Mucosa of rectum (tissue), 2 donors: ENCODE data around the gene RIOX2.

Source experiments
- H3K27ac ChIP-seq, 2 donors: one replicate each; pipeline ENCODE4 v1.7.0; 2013; ENCODE audit warnings: inconsistent platforms in 2 of 2, low read depth in 2 of 2, low read length in 2 of 2
- H3K27me3 ChIP-seq, 2 donors: one replicate each; pipeline ENCODE4 v1.7.0; 2013; ENCODE audit warnings: low read length in 2 of 2; ENCODE audit not compliant: control insufficient read depth in 2 of 2, insufficient read depth in 2 of 2
- H3K36me3 ChIP-seq, 2 donors: one replicate each; pipeline ENCODE4 v1.7.0; 2013; ENCODE audit warnings: low read length in 2 of 2; ENCODE audit not compliant: control insufficient read depth in 2 of 2, insufficient read depth in 2 of 2
- H3K4me1 ChIP-seq, 2 donors: one replicate each; pipeline ENCODE4 v1.7.0; 2013; ENCODE audit warnings: low read length in 2 of 2, mild to moderate bottlenecking in 1 of 2; ENCODE audit not compliant: control insufficient read depth in 2 of 2, insufficient read depth in 2 of 2
- H3K4me3 ChIP-seq, 2 donors: one replicate each; pipeline ENCODE4 v1.7.0; 2013; ENCODE audit warnings: low read length in 2 of 2
- H3K9ac ChIP-seq, 2 donors: one replicate each; pipeline ENCODE4 v1.7.0; 2013; ENCODE audit warnings: low read length in 2 of 2, low read depth in 1 of 2, mild to moderate bottlenecking in 1 of 2
- H3K9me3 ChIP-seq, 2 donors: one replicate each; pipeline ENCODE4 v1.7.0; 2013; ENCODE audit warnings: low read length in 2 of 2; ENCODE audit not compliant: control insufficient read depth in 2 of 2
- donor health status: healthy.
- donor health status: Normal muscosa, but diverticular disease.

The RIOX2 gene

DNA sequence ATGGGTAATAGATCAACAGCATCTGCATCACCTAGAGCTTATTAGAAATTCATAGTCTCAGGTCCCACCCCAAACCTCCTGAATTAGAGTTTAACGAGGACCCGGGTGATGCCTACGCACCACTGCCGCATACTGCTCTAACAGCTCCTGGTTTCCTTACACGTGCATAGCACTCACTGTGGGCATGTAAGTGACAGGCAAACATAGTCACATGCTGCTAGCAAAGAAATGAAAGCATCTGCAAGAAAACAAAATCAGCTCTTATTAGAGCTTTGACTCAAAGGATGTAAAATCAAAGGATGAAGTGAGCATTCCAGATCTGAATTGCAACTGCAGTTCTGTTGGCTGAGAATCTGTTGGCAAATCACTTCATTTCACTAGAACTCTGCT lies 19.1 kb upstream of the RIOX2 start:
- Histone ChIP-seq H3K4me3 (no peak overlapping the region), H3K27ac (no peak overlapping the region), H3K27me3 (no peaks in the 10 kb centered on the region), H3K9me3 (no peaks in the 10 kb centered on the region), H3K9ac (no peak overlapping the region), H3K36me3 (no peaks in the 10 kb centered on the region), H3K4me1 (no peaks in the 10 kb centered on the region)

- H3K4me3 ChIP-seq, result no peak overlapping the region
- no peaks in the 10 kb centered on the region for H3K36me3 ChIP-seq
- H3K27ac ChIP-seq, result no peak overlapping the region
- no peak overlapping the region for H3K9ac ChIP-seq
- H3K4me1 ChIP-seq, result no peaks in the 10 kb centered on the region
- no peaks in the 10 kb centered on the region for H3K9me3 ChIP-seq
- no peaks in the 10 kb centered on the region for H3K27me3 ChIP-seq
These were observed 18.5 kb upstream of the RIOX2 start for GRCh38 chr3:97990624-97991292.

DNA sequence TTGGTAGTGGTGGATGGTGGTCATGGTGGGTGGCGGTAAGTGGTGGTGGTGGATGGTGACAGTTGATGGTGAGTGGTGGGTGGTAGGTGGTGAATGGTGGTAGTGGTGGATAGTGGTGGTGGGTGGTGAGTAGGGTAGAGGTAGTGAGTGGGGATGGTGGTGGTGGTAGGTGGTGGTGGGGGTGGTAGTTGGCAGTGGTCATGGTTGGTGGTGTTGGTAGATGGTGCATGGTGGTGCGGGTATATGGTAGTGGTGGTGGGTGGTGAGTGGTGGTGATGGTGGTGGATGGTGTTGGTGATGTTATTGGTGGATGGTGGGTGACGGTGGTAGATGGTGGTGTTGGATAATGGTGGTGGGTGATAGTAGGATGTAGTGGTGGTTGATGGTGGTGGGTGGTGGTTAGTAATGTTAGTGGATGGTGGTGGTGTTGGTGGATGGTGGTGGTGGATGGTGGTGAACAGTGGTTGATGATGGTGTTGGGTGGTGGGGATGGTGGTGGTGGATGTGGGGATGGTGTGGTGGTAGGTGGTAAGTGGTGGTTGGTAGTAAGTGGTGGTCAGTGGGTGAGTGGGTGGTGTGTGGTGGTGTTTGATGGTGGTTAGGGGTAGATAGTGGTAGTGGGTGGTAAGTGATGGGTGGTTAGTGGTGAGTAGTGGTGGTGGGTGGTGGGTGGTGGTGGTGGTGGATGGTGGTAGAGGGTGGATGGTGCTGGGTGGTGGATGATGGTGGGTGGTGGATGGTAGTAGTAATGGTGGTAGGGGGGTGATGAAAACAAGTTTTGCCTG lies 16.7 kb upstream of the RIOX2 start:
- H3K4me3 ChIP-seq, result no peak overlapping the region
- no peak overlapping the region for H3K27ac ChIP-seq
- H3K27me3 ChIP-seq, result no peaks in the 10 kb centered on the region
- no peak overlapping the region for H3K9ac ChIP-seq
- H3K4me1 ChIP-seq, result no peaks in the 10 kb centered on the region
- H3K9me3 ChIP-seq, result no peaks in the 10 kb centered on the region
- H3K36me3 ChIP-seq, result no peaks in the 10 kb centered on the region

GRCh38 chr3:97987306-97987705 lies 15.1 kb upstream of the RIOX2 start:
- Histone ChIP-seq H3K27ac (no peak overlapping the region), H3K9ac (no peak overlapping the region)

DNA sequence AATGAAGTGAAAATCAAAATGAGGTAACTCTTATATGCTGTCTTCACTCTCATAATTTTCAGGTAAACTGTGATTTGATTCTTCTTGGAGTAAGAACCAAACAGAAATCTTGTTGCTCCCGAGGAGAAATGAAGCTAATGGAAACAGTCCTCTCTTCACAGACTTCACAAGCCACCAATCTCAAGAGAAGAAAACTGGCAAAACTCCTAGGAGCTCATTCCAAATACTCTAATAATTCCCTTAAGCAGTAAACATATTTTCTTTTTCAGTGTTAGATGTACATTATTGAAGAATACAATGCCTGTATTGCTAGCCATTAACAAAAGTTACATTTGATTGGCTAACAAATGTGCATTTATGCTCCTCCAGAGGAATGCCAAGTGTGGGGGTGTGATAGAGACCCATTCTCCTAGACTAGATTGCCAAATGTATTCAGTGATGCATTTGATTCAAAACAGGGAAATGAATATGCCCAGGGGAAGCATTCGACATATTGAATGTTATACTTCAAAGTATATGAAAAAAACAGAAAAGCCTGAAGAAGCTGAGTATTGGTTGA lies 11.8 kb upstream of the RIOX2 start:
- H3K4me1 ChIP-seq, result no peaks in the 10 kb centered on the region
- no peaks in the 10 kb centered on the region for H3K36me3 ChIP-seq
- no peak overlapping the region for H3K9ac ChIP-seq
- H3K27me3 ChIP-seq, result no peaks in the 10 kb centered on the region
- H3K9me3 ChIP-seq, result no peaks in the 10 kb centered on the region
- H3K4me3 ChIP-seq, result no peak overlapping the region
- no peak overlapping the region for H3K27ac ChIP-seq

More at GRCh38 chr3:97987306-97987705, 15.1 kb upstream of the RIOX2 start:
- H3K9me3 ChIP-seq, result no peaks in the 10 kb centered on the region
- no peaks in the 10 kb centered on the region for H3K36me3 ChIP-seq
- no peaks in the 10 kb centered on the region for H3K4me1 ChIP-seq
- H3K27me3 ChIP-seq, result no peaks in the 10 kb centered on the region
- no peak overlapping the region for H3K4me3 ChIP-seq

GRCh38 chr3:97981886-97982285 lies 9.7 kb upstream of the RIOX2 start:
- no peaks in the 10 kb centered on the region for H3K27me3 ChIP-seq
- no peaks in the 10 kb centered on the region for H3K4me1 ChIP-seq
- H3K27ac ChIP-seq, result no peak overlapping the region
- H3K9ac ChIP-seq, result no peak overlapping the region
- H3K4me3 ChIP-seq, result no peak overlapping the region
- no peaks in the 10 kb centered on the region for H3K9me3 ChIP-seq
- H3K36me3 ChIP-seq, result no peaks in the 10 kb centered on the region

GRCh38 chr3:97979610-97980009 lies 7.4 kb upstream of the RIOX2 start:
- H3K4me1 ChIP-seq, result no peaks in the 10 kb centered on the region
- no peak overlapping the region for H3K4me3 ChIP-seq
- no peaks in the 10 kb centered on the region for H3K27me3 ChIP-seq
- H3K36me3 ChIP-seq, result no peaks in the 10 kb centered on the region
- no peak overlapping the region for H3K27ac ChIP-seq
- H3K9ac ChIP-seq, result no peak overlapping the region
- no peaks in the 10 kb centered on the region for H3K9me3 ChIP-seq

GRCh38 chr3:97975466-97975865 lies 3.2 kb upstream of the RIOX2 start:
- H3K27me3 ChIP-seq, result no peaks in the 10 kb centered on the region
- no peaks in the 10 kb centered on the region for H3K36me3 ChIP-seq
- no peak overlapping the region for H3K27ac ChIP-seq
- H3K9me3 ChIP-seq, result no peaks in the 10 kb centered on the region
- no peak overlapping the region for H3K4me3 ChIP-seq
- H3K4me1 ChIP-seq, result peaks cover 9 to 10% of the 10 kb centered on the region in 2 donors
- H3K9ac ChIP-seq, result no peak overlapping the region

- Histone ChIP-seq H3K27ac (no peak overlapping the region), H3K9me3 (no peaks in the 10 kb centered on the region), H3K4me3 (no peak overlapping the region), H3K9ac (no peak overlapping the region), H3K27me3 (no peaks in the 10 kb centered on the region), H3K4me1 (peaks cover 9 to 10% of the 10 kb centered on the region in 2 donors), H3K36me3 (no peaks in the 10 kb centered on the region)
These were observed 2.8 kb upstream of the RIOX2 start for GRCh38 chr3:97974996-97975395.

DNA sequence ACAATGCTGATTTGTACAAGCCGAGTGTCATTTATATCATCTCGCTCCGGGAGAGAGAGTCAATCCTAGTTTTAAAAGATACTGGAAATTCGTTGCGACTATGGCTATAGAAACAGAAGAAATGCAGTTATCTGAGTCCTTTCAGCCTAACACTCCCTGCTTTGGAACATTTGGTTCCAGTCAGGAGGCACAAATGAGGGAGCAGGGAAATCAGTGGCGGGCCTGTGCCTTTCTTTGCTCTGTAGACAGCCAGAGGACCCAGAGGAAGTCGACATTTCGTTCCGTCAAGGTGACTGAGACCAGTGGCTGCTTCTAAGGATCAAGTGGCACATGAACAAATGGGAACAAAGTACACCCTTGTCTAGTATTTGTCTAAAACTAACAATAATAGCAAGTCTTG lies 745 bp upstream of the RIOX2 start:
- peak overlapping the region; percentile 68 to 76 for H3K4me3 ChIP-seq
- H3K27ac ChIP-seq, result no peak overlapping the region

More for the DNA sequence above, 745 bp upstream of the RIOX2 start:
- Histone ChIP-seq H3K36me3 (no peaks in the 10 kb centered on the region), H3K9me3 (no peaks in the 10 kb centered on the region), H3K27me3 (no peaks in the 10 kb centered on the region), H3K4me1 (peaks cover 9 to 16% of the 10 kb centered on the region in 2 donors), H3K9ac (no peak overlapping the region)
